NCI-H1694 (cell line): ENCODE measurements around the gene CETN2.
"Not testable (repeated sequence)": the region's sequence is repeated elsewhere in the genome, so short reads cannot be mapped to it uniquely, and the experiment has no call there.

Source experiments
- DNase-seq: peaks from one replicate; lab custom pipeline; 2025; lab: John Stamatoyannopoulos, UW

Gene CETN2

DNA sequence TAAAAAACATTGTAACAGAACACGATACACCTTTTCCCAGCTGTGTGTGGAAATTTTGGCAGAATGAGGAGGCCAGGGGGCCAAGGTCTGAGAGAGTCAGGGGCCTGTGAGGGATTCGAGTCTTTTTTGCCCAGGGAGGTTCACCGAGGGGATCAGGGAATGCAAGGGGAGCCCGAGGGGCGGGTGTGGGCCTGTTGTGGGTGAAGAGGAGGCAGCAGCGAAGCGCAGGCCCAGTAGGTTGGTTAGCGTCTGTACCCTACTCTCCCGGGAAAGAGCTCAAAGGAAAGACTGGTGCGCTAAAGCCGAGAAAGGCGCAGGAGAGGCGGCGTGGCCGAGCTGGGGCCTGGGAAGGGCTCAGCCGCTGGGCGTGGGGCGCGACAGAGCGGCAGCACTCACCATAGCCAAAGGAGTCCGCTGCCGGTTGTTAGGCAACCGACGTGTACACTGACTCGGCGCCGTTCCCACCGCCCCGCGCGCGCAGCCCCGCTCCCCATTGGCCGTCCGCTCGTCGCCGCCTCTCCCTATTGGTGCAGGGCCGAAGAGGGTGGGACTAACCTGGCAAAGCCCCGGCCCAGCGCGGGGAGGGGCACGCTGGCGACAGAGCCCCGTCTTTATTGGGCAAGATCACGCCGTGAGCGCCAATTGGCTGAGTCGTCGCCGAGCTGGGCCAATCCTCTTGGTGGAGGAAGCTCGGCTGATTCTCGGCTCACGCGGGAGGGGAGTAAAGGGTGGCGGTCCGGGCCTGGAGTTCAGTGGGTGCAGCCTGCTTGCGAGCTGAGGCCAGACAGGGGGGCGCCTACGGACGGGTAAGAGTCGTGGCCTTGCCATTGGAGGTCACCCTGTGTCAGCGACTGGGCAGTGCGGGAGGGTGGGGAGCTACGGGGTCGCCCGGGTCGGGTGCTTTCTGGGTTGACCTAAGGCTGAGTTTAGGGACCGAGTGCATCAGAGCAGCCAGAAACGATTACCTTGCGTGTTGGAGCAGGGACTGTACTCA, at the start of gene CETN2, which contains the start of gene NSDHL:
TSS of gene CETN2 (minus strand) at position 446 of the 994 bp plus-strand sequence. CDS start at position 399, 47 bp downstream.
TSS of gene NSDHL (plus strand) at position 752 of the 994 bp plus-strand sequence. CDS start 15,262 bp downstream, outside the sequence.
- peak; percentile 92 for DNase-seq

DNA sequence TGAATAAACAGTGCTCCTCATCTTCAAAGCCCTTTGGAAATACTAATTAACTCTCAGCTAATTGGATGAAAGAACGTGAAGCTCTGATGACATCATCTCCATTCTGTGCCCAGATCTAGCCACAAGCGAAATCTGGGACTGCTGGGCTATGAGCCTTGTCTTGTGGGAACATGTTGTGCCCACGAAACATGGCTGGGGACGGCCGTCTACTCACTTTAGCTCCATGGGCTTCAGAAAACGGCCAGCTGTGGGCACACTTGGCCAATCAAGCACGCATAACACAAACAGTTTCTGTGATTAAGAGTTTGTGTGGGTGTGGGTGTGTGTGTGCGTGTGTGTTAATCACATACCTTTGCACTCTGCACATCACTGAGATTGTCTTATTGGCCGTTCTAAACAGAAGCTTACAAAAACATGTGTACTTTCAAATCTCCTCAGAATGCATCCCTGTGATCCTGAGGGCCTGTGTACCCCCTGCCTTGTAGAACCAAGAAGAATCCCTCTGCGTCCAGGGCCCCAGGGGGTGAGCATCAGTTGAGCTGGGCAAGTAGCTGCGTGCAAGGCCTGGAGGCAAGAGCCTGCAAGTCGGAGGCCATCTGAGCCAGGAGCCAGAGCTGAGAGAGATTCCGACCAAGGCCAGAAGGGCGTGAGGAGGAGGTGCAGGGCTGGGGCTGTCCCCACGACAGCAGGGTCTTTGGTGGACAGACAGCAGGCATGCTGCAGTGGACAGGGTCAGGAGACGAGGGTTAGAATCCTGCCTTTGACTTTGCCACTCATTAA, 48.6 kb upstream of the CETN2 start:
- DNase-seq, result no peak

DNA sequence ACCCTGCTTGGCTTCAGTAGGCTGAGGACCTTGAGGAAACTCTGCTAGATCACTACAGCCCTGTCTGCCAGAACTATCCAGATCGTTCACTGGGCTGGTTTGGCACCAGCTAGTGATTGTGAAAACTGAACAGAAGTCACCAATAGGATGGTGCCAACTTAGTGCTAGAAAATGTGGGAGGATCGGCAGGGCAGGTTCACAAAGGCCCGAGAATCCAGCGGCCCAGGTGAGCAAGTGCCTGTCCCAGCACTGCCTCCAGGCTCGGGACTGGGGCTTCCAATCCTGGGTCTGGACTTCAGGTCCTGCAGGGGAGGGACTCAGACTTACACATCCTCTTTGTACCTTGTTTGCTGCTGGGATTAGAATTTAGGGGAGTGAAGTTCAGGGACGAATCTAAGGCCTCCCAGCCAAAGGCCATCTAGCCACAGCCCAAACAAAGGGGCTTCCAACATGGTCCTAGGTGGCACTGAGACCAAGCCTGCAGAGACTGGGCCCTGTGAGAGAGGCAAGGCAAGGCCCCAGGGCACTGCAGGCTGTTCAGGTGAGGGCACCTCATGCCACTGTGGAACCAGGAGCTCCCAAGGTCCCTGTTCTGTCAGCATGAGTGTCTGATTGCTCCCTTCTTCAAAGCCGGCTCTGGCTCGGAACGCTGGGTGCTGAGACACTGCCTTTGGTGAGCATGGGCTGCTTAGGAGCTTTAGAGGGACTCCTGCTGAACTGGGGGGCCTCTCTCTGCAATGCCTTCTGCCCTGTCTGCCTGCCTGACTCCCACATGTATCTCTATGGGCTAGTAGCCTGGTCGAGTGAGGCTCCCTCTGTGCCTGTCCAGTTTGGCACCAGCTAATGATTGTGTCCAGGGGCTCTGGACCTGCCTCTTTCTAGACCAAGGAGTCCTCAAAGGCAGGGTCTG, 46.6 kb upstream of the CETN2 start:
- DNase-seq, result no peak

DNA sequence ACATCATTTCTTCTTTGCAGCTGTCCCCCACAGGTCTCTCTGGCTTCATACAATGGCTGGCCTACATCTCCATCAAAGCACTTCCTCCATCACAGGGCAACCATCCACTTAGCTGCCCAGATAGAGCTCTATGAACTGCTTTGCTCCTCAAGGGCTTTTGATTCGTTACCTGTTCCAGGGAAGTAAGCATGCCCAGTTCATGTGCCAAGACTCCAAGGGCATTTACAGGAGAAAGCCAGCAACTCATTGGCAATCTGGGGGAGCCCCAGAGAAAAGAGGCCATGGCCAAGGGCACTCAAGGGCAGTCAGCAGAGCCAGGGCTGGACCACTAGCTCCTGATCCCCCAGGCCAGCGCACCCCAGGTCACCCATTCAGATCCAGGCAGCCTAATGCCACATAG, 42.8 kb upstream of the CETN2 start:
- DNase-seq, result no peak

DNA sequence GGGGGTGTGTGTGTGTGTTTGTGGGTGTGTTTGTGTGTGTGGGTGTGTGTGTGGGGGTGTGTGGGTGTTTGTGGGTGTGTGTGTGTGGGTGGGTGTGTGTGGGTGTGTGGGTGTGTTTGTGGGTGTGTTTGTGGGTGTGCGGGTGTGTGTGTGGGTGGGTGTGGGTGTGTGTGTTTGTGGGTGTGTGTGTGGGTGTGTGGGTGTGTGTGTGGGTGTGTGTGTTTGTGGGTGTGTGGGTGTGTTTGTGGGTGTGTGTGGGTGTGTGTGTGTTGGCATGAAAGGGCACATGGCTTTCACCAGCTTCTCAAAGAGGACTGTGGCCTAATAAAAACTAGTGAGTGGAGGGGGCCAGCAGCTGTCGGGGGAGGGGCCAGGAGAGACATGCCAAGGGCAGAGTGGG, 42.0 kb upstream of the CETN2 start:
- DNase-seq, result no peak

DNA sequence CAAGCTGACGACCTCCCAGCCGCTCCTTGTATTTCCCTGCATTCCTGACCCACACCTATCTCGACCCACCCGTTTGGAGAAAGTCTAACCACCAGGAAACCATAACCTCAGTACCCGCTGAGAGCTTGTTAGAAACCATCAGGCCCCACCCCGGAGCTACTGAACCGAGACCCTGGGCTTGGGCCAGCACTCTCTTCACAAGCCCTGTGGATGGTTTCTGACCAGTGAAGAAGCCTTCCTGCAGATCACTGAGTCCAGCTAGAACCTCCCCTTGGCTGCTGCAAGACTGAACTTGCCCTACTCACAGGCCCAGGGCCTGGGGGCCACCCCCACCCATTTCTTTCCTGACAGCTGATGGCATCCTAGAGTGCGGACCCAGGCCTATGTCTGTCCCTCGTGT, 40.7 kb upstream of the CETN2 start:
- DNase-seq, result no peak

DNA sequence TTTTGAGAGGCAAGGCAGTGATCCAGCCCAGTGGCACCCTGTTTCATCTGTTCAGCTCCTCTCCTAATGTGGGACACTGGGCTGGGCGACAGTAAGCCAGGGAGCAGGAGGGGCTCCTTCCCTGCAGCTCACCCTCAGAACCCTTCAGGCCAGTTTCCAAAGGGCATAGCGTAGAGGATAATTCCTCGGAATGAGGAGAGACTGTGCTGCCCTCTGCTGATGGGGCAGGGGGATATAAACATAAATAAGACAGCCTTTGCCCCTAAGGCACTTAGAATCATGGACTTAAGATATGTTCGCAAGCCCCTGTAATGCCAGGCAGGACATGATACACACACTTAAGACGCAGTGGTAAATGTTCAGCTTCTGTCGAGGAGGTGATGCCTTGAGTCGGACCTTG, 39.4 kb upstream of the CETN2 start:
- no peak for DNase-seq

DNA sequence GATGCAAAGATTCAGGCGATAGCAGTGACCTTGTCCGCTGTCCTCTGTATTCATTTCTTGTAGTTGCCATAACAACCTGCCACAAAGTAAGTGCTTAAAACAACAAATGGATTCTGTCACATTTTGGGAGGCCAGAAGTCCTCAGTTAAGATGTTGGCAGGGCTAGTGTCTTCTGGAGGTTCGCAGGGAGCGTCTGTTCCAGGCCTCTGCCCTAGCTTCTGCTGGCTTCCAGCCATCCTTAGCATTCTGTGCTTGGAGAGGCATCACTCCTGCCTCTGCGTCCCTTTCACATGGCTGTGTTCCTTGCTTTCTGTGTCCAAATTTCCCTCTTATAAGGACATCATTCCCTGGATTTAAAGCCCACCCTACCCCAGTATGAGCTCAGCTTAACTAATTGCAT, 35.8 kb upstream of the CETN2 start:
- no peak for DNase-seq

DNA sequence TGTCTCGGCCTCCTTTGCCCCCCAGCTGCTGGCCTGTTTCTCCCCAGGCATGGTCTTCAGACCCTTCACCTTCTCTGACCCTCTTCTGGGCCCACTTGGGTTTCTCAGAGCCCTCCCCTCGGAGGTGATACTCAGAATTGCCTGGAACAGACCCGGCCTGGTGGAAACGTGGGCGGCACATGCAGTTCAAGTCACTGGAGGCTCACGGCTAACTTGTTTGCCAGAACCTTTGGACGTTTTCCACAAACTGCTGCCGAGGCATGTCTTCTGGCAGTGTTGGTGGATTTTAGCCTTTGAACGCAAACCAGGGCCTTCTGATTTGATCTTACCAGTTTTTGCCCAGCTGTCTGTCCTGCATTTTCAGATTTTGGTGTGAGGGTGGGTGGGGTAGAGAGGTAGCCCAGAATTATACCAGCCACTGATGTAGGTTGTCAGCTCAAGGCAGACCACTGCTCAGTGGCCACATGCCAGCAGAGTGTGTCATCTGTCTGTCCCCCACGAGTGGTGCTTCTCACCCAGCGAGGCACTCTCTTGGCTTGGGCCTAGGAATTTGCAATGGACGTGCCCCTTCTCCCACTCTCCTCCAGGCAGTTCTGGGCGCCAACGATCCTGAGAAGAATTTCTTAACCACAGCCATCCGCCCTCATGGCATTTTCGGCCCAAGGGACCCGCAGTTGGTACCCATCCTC, 34.8 kb upstream of the CETN2 start:
- no peak for DNase-seq

DNA sequence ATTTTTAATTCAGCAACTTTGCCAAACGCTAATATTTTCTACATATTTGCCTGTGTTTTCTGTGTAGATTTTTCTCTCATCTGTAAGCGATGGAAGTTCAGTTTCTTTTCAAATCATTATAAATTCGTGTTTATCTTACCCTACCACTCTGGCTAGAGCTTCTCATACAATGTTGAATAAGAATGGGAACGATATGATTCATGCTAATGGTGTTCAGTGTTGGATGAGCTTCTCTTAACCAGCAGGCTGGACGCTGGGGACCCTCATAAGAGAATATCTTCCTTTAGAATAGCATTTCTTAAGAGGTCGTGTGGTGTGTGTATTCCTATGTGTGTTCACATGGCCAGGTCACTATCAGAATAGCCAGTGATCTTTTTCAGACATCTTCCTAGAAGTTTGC, 31.3 kb upstream of the CETN2 start:
- DNase-seq, result no peak

DNA sequence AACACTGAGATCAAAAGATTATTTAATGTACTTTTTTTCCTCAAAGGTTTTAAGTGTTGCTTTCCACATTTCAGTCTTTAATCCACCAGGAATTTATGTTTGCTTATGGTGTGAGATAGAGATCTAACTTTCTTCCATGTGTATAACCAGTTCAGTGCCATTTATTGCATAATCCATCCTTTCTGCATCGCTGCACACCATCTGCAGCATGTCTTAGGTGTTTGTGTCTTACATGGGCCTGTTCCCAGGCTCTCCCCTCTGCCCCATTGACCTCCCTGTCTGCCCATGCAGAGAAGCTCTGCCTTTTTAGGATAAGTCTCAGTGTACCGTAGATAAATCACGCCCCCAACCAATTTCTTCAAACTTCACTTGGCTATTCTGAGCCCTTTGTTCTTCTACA, 30.6 kb upstream of the CETN2 start:
- DNase-seq, result no peak

DNA sequence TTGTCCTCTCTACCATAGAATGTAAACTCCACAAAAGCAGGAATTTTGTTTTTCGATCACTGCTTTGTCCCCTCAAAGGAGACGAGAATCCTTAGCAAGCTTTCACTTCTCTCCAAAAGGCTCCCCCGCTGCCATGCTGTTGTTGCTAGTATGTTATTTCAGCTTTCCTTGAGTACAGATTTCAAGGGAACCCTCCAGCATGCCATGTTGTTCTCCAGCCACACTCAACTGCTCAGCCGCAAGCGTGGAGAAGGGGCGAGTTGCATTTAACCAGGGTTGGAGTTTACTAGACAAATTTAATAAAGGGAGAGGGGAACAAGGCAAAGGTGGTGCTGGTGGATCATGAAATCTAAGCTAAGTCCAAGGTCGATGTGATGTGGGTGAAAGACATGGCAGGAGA, 23.4 kb upstream of the CETN2 start:
- DNase-seq, result no peak

DNA sequence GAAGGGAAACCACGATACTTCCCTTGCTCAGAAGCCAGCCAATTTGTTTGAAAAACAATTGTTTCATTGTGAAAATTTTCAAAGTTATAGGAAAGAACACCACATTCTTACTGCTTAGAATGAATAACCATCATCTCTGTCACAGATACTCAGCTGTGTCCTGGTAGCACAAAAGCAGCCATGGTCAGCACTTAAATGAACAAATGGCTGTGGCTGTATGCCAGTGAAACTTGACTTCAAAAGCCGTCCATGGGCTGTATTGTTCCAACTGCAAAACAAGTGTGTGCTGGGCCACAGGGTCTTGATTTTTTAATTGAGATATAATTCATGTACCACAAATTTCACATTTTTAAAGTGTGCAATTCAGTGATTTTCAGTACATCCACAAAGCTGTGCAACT, 19.9 kb upstream of the CETN2 start:
- no peak for DNase-seq

DNA sequence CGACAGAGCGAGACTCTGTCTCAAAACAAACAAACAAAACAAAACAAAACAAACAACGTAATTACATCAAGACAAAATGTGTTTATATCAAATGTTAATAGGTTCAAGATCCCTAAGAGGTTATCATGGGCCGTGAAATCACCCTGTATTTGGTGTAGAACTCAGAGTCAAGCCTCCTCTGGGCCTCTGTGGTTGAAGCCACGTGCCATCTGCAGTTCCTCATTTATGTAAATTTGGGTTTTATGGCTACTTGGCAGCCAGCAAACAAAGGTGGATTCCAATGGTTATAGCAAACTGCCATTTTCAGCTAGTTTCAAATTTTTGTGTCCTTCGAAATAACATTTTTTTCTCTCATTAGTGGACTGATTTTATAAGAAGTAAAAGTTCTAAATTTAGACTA, 16.7 kb upstream of the CETN2 start:
- no peak for DNase-seq

DNA sequence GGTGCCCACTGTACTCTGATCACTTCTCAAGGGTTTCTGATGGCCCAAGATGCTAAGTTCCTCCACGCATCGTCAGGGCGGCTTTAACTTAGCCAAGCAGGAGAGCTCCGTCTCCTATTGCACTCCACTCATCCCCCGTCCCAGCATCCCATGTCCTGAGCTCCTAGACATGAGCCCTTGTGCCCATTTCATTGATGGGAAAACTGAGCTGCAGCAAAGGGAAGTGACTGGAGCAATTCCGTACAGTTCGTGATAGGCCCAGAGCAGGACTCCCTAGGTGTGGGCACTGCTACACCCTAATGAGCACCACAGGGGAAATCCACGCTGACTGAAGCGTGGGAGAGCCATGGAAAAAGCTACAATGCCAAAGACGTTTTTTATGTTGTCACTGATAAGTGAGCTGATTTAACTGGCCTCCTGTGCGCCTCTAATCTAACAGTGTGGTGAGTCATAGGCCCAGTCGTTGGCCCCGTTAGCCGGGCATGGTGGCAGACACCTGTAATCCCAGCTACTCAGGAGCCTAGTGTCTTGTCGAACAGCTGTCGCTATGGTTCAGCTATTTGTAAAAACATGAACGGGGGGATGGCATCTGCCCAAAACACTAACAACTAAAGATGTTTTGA, 15.2 kb upstream of the CETN2 start:
- DNase-seq, result no peak

DNA sequence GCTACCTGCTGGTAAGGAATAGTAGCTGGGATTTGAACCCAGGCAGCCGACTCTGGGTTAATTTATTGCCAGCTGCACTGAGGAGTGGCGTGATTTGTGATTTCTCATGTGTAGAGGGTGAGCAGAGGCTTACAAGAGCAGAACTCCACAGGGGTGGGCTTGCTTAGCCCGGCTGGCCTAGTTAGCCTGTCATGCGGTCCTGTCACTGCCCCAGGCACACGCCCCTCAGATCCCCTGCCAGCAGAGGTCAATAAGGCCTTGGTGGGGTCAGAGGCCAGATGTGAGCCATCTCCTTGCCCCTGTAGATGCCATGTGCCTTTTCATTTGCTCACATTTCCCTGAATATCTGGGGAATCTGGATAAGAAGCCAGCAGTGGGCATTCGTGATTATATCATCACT, 13.7 kb upstream of the CETN2 start:
- DNase-seq, result no peak

DNA sequence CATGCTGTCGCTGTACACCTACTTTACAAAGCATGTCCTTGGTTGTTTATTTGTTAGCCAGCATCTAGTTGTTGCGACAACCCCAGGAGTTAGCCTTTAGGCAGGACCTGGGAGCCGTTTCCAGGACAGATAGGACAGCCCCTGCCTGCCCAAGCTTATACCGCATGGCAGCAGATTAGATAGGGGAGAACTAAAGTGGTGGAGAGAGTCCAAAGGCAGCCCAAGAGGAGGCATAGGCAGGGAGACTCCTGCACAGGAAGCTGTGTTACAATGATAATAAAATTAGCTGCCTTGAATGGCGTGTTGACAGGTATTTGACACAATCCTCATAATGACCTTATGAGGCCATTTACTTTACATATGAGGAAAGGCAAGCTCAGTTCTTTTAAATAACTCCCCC, 13.3 kb upstream of the CETN2 start:
- no peak for DNase-seq

DNA sequence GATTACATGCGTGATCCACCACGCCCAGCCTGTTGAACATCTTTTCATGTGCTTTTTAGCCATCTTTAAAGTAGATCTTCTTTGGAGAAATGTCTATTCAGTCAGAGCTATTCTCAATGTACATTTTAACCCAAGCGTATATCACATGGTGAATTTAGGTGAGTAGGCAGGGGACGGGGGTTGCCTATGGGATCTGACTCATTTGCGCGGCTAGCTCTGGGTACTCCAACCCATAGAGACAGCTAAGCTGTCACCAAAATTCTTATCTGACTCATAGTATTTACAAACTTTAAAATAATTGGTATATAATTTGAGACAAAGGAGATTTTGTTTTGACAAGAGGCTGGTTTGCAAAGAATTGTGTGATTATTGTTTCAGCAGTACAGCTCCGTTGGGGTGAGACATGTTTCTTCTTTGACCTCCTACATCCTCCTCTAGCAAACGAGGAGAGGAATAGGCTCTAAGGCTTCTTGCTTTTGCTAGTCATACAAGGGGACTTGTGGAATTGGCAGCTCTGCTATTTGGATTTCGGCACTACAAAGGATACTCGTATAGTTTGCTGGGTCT, 12.3 kb upstream of the CETN2 start:
- DNase-seq, result no peak

DNA sequence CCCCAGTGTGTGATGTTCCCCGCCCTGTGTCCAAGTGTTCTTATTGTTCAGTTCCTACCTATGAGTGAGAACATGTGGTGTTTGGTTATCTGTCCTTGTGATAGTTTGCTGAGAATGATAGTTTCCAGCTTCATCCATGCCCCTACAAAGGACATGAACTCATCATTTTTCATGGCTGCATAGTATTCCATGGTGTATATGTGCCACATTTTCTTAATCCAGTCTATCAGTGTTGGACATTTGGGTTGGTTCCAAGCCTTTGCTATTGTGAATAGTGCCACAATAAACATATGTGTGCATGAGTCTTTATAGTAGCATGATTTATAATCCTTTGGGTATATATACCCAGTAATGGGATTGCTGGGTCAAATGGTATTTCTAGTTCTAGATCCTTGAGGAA, 4.9 kb upstream of the CETN2 start:
- DNase-seq, result not testable (repeated sequence)

DNA sequence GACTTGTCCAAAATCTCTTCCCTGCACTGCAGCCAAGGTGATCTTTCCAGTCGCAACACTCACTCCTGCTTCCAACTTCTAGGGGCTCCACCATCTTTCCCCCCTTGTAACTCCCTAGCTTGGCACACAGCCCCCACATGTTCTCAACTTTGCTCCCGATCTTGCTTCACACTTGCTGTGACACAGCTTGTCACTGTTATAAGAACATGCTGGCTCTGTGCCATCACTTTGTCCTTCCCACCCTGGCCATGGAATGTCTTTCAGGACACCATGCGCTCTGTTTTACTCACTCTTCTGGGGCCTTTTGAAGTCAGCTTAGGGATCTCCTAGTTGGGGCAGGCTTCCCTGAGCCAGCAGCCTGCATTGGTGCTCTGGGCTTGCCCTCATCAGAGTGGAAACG, 2.8 kb upstream of the CETN2 start:
- DNase-seq, result no peak

DNA sequence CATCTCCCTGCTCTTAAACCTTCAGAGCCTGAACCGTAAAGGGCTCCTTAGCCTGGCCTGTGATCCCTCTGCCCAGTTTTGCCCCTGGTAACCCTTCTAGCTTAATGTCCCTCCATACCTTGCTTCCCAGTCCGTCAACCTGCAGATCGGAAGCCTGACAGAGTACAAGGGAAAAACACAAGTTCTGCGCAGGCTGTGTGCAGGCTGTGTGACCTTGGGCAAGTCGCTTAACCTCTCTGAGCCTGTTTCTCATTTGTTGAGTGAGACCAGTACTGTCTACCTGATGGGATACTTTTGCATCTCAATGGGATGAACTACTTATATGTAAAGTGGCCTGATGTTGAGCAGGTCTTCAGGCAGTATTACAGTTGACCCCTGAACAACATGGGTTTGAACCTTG, 2.0 kb upstream of the CETN2 start:
- DNase-seq, result no peak
